ENCODE measurements around the gene C1GALT1.
"Not testable (repeated sequence)": the region's sequence is repeated elsewhere in the genome, so short reads cannot be mapped to it uniquely, and the experiment has no call there.

The C1GALT1 gene

GRCh38 chr7:7182156-7183060 is at the start of gene C1GALT1:
C1GALT1 (plus strand) TSS chr7:7182544; CDS start chr7:7234320, 51,776 bp downstream.
- Histone ChIP-seq H3K4me2 (peak within 1 kb of the TSS; percentile 77 to 94 (median 86)), H4K20me1 (peaks cover 0 to 22% (median 0%) of the 10 kb centered on the region in 11 experiments; a peak in 3 of 22 replicates), H3K4me1 (peaks cover 25 to 36% (median 30%) of the 10 kb centered on the region in 10 experiments), H3K9ac (peak within 1 kb of the TSS; percentile 86 to 95 (median 90)), H3K27me3 (no peaks in the 10 kb centered on the region), H3K9me3 (replicated peaks in 1 of 11) (0 out of 22 replicates have a peak, but pooled peaks cover 0 to 4% (median 0%) of the 10 kb centered on the region in 11 experiments), H3K36me3 (peaks cover 7 to 23% (median 14%) of the 10 kb centered on the region in 11 experiments; a peak in 17 of 22 replicates), H3K4me3 (peak within 1 kb of the TSS; percentile 74 to 97 (median 93)), H3K27ac (peak within 1 kb of the TSS; percentile 86 to 94 (median 89))
- TF ChIP-seq Cebpa-rat (IDR thresholded peaks at IDR 0.05), result no peak

- Histone ChIP-seq H4K20me1 (no peaks in the 10 kb centered on the region), H3K27me3 (no peaks in the 10 kb centered on the region), H3K4me1 (no peaks in the 10 kb centered on the region), H3K4me2 (no peak overlapping the region), H3K4me3 (no peak overlapping the region), H3K27ac (no peak overlapping the region), H3K9ac (no peak overlapping the region), H3K9me3 (replicated peaks in 1 of 11) (peaks cover 0 to 14% (median 0%) of the 10 kb centered on the region in 11 experiments; a peak in 6 of 22 replicates), H3K36me3 (no peaks in the 10 kb centered on the region)
- no peak for TF ChIP-seq Cebpa-rat (IDR thresholded peaks at IDR 0.05)
These were observed 48.3 kb upstream of the C1GALT1 start for GRCh38 chr7:7134046-7134445.

GRCh38 chr7:7135074-7135473 is 47.3 kb upstream of the C1GALT1 start:
- no peak for TF ChIP-seq Cebpa-rat (IDR thresholded peaks at IDR 0.05)
- Histone ChIP-seq H3K27me3 (no peaks in the 10 kb centered on the region), H3K36me3 (no peaks in the 10 kb centered on the region), H3K4me3 (no peak overlapping the region), H3K9me3 (replicated peaks in 1 of 11) (peaks cover 0 to 19% (median 7%) of the 10 kb centered on the region in 11 experiments; a peak in 10 of 22 replicates), H3K4me2 (no peak overlapping the region), H3K27ac (no peak overlapping the region), H4K20me1 (no peaks in the 10 kb centered on the region), H3K4me1 (no peaks in the 10 kb centered on the region), H3K9ac (no peak overlapping the region)

- H3K4me2 ChIP-seq, H3K36me3 ChIP-seq, H3K4me1 ChIP-seq, H3K9ac ChIP-seq, H3K27ac ChIP-seq, H3K27me3 ChIP-seq, H4K20me1 ChIP-seq, H3K4me3 ChIP-seq: not testable (repeated sequence)
- H3K9me3 ChIP-seq (replicated peaks in 1 of 11), result peaks cover 0 to 19% (median 7%) of the 10 kb centered on the region in 11 experiments; a peak in 10 of 22 replicates
These were observed 46.4 kb upstream of the C1GALT1 start for GRCh38 chr7:7135924-7136323.

- H3K9ac ChIP-seq, result no peak overlapping the region
- H3K4me1 ChIP-seq, result no peaks in the 10 kb centered on the region
- no peaks in the 10 kb centered on the region for H4K20me1 ChIP-seq
- no peak overlapping the region for H3K27ac ChIP-seq
- H3K4me3 ChIP-seq, result no peak overlapping the region
- peaks cover 0 to 19% (median 7%) of the 10 kb centered on the region in 11 experiments; a peak in 10 of 22 replicates for H3K9me3 ChIP-seq (replicated peaks in 1 of 11)
- no peaks in the 10 kb centered on the region for H3K27me3 ChIP-seq
- TF ChIP-seq Cebpa-rat (IDR thresholded peaks at IDR 0.05), result no peak
- no peak overlapping the region for H3K4me2 ChIP-seq
- H3K36me3 ChIP-seq, result no peaks in the 10 kb centered on the region
These were observed 45.6 kb upstream of the C1GALT1 start for GRCh38 chr7:7136466-7137381.

- no peak overlapping the region for H3K9ac ChIP-seq
- no peaks in the 10 kb centered on the region for H4K20me1 ChIP-seq
- H3K27me3 ChIP-seq, result no peaks in the 10 kb centered on the region
- no peak overlapping the region for H3K27ac ChIP-seq
- H3K36me3 ChIP-seq, result no peaks in the 10 kb centered on the region
- H3K4me1 ChIP-seq, result no peaks in the 10 kb centered on the region
- TF ChIP-seq Cebpa-rat (IDR thresholded peaks at IDR 0.05), result no peak
- H3K4me2 ChIP-seq, result no peak overlapping the region
- H3K9me3 ChIP-seq (replicated peaks in 1 of 11), result peaks cover 6 to 28% (median 15%) of the 10 kb centered on the region in 11 experiments
- H3K4me3 ChIP-seq, result no peak overlapping the region
These were observed 43.4 kb upstream of the C1GALT1 start for GRCh38 chr7:7138897-7139296.

- H3K4me3 ChIP-seq, H3K27ac ChIP-seq, H4K20me1 ChIP-seq, H3K27me3 ChIP-seq, H3K36me3 ChIP-seq, H3K9ac ChIP-seq, H3K4me2 ChIP-seq, H3K4me1 ChIP-seq: not testable (repeated sequence)
- peaks cover 26 to 43% (median 34%) of the 10 kb centered on the region in 11 experiments for H3K9me3 ChIP-seq (replicated peaks in 1 of 11)
These were observed 38.9 kb upstream of the C1GALT1 start for GRCh38 chr7:7143404-7143803.

- not testable (repeated sequence) for H4K20me1 ChIP-seq, H3K9ac ChIP-seq, H3K36me3 ChIP-seq, H3K4me3 ChIP-seq, H3K27me3 ChIP-seq, H3K4me2 ChIP-seq, H3K27ac ChIP-seq, H3K4me1 ChIP-seq
- H3K9me3 ChIP-seq (replicated peaks in 1 of 11), result peaks cover 21 to 34% (median 29%) of the 10 kb centered on the region in 11 experiments
These were observed 37.2 kb upstream of the C1GALT1 start for GRCh38 chr7:7145151-7145550.

- H3K9me3 ChIP-seq (replicated peaks in 1 of 11), result peaks cover 21 to 34% (median 29%) of the 10 kb centered on the region in 11 experiments
- no peak overlapping the region for H3K9ac ChIP-seq
- no peaks in the 10 kb centered on the region for H3K36me3 ChIP-seq
- H3K27me3 ChIP-seq, result no peaks in the 10 kb centered on the region
- TF ChIP-seq Cebpa-rat (IDR thresholded peaks at IDR 0.05), result no peak
- no peak overlapping the region for H3K27ac ChIP-seq
- peaks cover 0 to 10% (median 8%) of the 10 kb centered on the region in 10 experiments; a peak in 17 of 20 replicates for H3K4me1 ChIP-seq
- H3K4me3 ChIP-seq, result no peak overlapping the region
- no peaks in the 10 kb centered on the region for H4K20me1 ChIP-seq
- no peak overlapping the region for H3K4me2 ChIP-seq
These were observed 35.5 kb upstream of the C1GALT1 start for GRCh38 chr7:7146837-7147236.
